PC-3 (cell line): Measurements from ENCODE around the gene FAM168A. TPM values are rescaled to one million over a fixed set of nuclear protein-coding genes. Genes with fewer than 3 reads are reported as not detected.

ENCODE experiments used
- ATAC-seq: fragments of 200-7000 bp; cut with Tn5 transposase; 2 replicates; pipeline ENCODE4 v1.9.1; 2020; ENCODE audit warnings: mild to moderate bottlenecking, moderate library complexity
- BruUV-seq: library from RNA; stranded (reverse); fragments of 400-500 nt; replicated peaks from 2 replicates; lab custom pipeline; 2021; lab: Mats Ljungman, UMichigan
- CTCF ChIA-PET: fragments of 300-600 bp; sonication (Branson Sonifier 250); formaldehyde crosslinking; loops from one replicate; lab custom pipeline; 2022; ENCODE audit warnings: antibody characterized with exemption; lab: Charles Lee
- POLR2A ChIA-PET: fragments of 300-600 bp; sonication (Branson Sonifier 250); formaldehyde crosslinking; loops from one replicate; lab custom pipeline; 2022; ENCODE audit warnings: antibody characterized with exemption; ENCODE audit not compliant: unreplicated experiment; lab: Charles Lee
- DNase-seq: peaks from one replicate; pipeline ENCODE4 v3.0.0-alpha.2; 2015
- H2AFZ ChIP-seq: fragments of 300-600 bp; sonication (generic); 2 replicates; pipeline ENCODE4 v1.6.0; 2016; ENCODE audit warnings: antibody characterized with exemption, low read length
- H3F3A ChIP-seq: fragments of 300-600 bp; sonication (generic); one replicate; pipeline ENCODE4 v1.6.0; 2017; ENCODE audit warnings: antibody characterized with exemption, low read length, control low read depth, mild to moderate bottlenecking; ENCODE audit not compliant: unreplicated experiment
- H3K27ac ChIP-seq: fragments of 300-600 bp; sonication (generic); 2 replicates; pipeline ENCODE4 v1.5.1; 2016; ENCODE audit warnings: mild to moderate bottlenecking, low read length
- H3K27me3 ChIP-seq: fragments of 300-600 bp; sonication (generic); 2 replicates; pipeline ENCODE4 v1.6.1; 2016; ENCODE audit warnings: low read length, mixed read lengths
- H3K36me3 ChIP-seq: fragments of 300-600 bp; sonication (generic); 2 replicates; pipeline ENCODE4 v1.6.1; 2016; ENCODE audit warnings: low read depth, mixed run types, low read length, mixed read lengths
- H3K4me1 ChIP-seq: fragments of 300-600 bp; sonication (generic); 2 replicates; pipeline ENCODE4 v1.5.1; 2016; ENCODE audit warnings: low read length; ENCODE audit not compliant: insufficient read depth
- H3K4me2 ChIP-seq: fragments of 300-600 bp; sonication (generic); 2 replicates; pipeline ENCODE4 v1.6.0; 2016; ENCODE audit warnings: low read length
- H3K4me3 ChIP-seq: fragments of 300-600 bp; sonication (generic); 2 replicates; pipeline ENCODE4 v1.5.1; 2016; ENCODE audit warnings: mild to moderate bottlenecking, low read length, mixed read lengths
- H3K79me2 ChIP-seq: fragments of 300-600 bp; sonication (generic); 2 replicates; pipeline ENCODE4 v1.6.1; 2017; ENCODE audit warnings: low read length, mixed read lengths
- H3K9ac ChIP-seq: fragments of 300-600 bp; sonication (generic); 2 replicates; pipeline ENCODE4 v1.6.0; 2016; ENCODE audit warnings: mild to moderate bottlenecking, low read length
- H3K9me2 ChIP-seq: fragments of 300-600 bp; sonication (generic); replicated peaks from 2 replicates; pipeline ENCODE4 v1.6.1; 2016; ENCODE audit warnings: mixed run types, low read length, mixed read lengths
- H3K9me3 ChIP-seq: fragments of 300-600 bp; sonication (generic); 2 replicates; pipeline ENCODE4 v1.6.1; 2016; ENCODE audit warnings: low read length, mixed read lengths
- H4K20me1 ChIP-seq: fragments of 300-600 bp; sonication (generic); 2 replicates; pipeline ENCODE4 v1.6.1; 2016; ENCODE audit warnings: low read length, mixed read lengths
- CTCF ChIP-seq: fragments of 300-600 bp; sonication (generic); conservative IDR thresholded peaks from 2 replicates; pipeline ENCODE4 v1.5.1; 2017; ENCODE audit warnings: antibody characterized with exemption, low read depth, mild to moderate bottlenecking, low read length
- EZH2 ChIP-seq: fragments of 300-600 bp; sonication (generic); IDR thresholded peaks from one replicate; pipeline ENCODE4 v1.6.1; 2017; ENCODE audit warnings: antibody characterized with exemption, mild to moderate bottlenecking, low read length; ENCODE audit not compliant: unreplicated experiment
- EZH2phosphoT487 ChIP-seq: fragments of 300-600 bp; sonication (generic); IDR thresholded peaks from 2 replicates; pipeline ENCODE4 v1.6.1; 2018; ENCODE audit warnings: mild to moderate bottlenecking, antibody characterized with exemption, low read length, borderline replicate concordance
- intact Hi-C: fragments of 100-400 bp; cut with micrococcal nuclease; formaldehyde crosslinking; loops from 2 replicates; pipeline ENCODE4 v1.9.0; 2023
- total RNA-seq: library from RNA; depleted of rRNA; stranded (reverse); fragments of >200 nt; gene quantifications from 2 replicates; pipeline ENCODE4 v1.2.3, GENCODE V29; 2014

FAM168A gene
- total RNA-seq, 1 experiment from 2014 or later, result 24.5 TPM

- H3K9ac ChIP-seq, result no peak overlapping the region
- no peak for DNase-seq
- H3K27ac ChIP-seq, result no peak overlapping the region
- no peaks in the 10 kb centered on the region for H3K27me3 ChIP-seq
- ChIA-PET CTCF (no interaction called here), POLR2A (no interaction called here)
- intact Hi-C loops, result no loop called here
- H3K4me3 ChIP-seq, result no peak overlapping the region
- H3K9me3 ChIP-seq, result no peaks in the 10 kb centered on the region
- no peaks in the 10 kb centered on the region for H3K4me1 ChIP-seq
- H3K79me2 ChIP-seq, result peaks cover 2% of the 10 kb centered on the region; the same call in 1 of the 2 replicates
- H4K20me1 ChIP-seq, result no peaks in the 10 kb centered on the region
- no peak for TF ChIP-seq EZH2phosphoT487
- TF ChIP-seq EZH2, result no peak
- TF ChIP-seq CTCF, result no peak
- no peak for ATAC-seq
- H3F3A ChIP-seq, result no peaks in the 10 kb centered on the region
- no peak overlapping the region for H3K4me2 ChIP-seq
- H3K36me3 ChIP-seq, result peaks cover 20% of the 10 kb centered on the region; the same call in 1 of the 2 replicates
- H2AFZ ChIP-seq, result no peak overlapping the region
- H3K9me2 ChIP-seq, result no peaks in the 10 kb centered on the region
- no TSS peak for BruUV-seq
Observed at GRCh38 chr11:73394416-73395296, 203.3 kb downstream of the FAM168A start.

- POLR2A ChIA-PET, result no interaction called here
- peak; percentile 84 for DNase-seq
- no peak for TF ChIP-seq EZH2phosphoT487
- TF ChIP-seq CTCF, result peak; percentile 93
- TF ChIP-seq EZH2, result no peak
Observed at GRCh38 chr11:73393479-73394415, 204.2 kb downstream of the FAM168A start.

More at GRCh38 chr11:73393479-73394415, 204.2 kb downstream of the FAM168A start:
- Histone ChIP-seq H3K4me2 (no peak overlapping the region), H3K79me2 (peaks cover 9% of the 10 kb centered on the region; the same call in 1 of the 2 replicates), H3K4me1 (no peaks in the 10 kb centered on the region), H3K36me3 (peaks cover 22% of the 10 kb centered on the region; the same call in 1 of the 2 replicates), H3K9me3 (no peaks in the 10 kb centered on the region), H3K27me3 (no peaks in the 10 kb centered on the region), H2AFZ (no peak overlapping the region), H4K20me1 (0 out of 2 replicates have a peak, but pooled peaks cover 1% of the 10 kb centered on the region), H3F3A (no peaks in the 10 kb centered on the region), H3K4me3 (no peak overlapping the region), H3K9me2 (no peaks in the 10 kb centered on the region), H3K27ac (no peak overlapping the region), H3K9ac (no peak overlapping the region)
- BruUV-seq, result no TSS peak
- ATAC-seq, result peak; percentile 85
- CTCF ChIA-PET, result interaction anchor here (0.5 to 1.8 kb wide), 12 partner anchors 21 to 269 kb away, joined by 3 to 55 read pairs (median 3); no protein-coding TSS in a partner anchor
- intact Hi-C loops, result loop anchor here (1.0 to 2.0 kb wide), 2 partner anchors 42 to 87 kb away; no protein-coding TSS in a partner anchor
